ENCODE data around the gene SLC37A3.
"Not testable (repeated sequence)": the region's sequence is repeated elsewhere in the genome, so short reads cannot be mapped to it uniquely, and the experiment has no call there.

Gene SLC37A3, protein sequence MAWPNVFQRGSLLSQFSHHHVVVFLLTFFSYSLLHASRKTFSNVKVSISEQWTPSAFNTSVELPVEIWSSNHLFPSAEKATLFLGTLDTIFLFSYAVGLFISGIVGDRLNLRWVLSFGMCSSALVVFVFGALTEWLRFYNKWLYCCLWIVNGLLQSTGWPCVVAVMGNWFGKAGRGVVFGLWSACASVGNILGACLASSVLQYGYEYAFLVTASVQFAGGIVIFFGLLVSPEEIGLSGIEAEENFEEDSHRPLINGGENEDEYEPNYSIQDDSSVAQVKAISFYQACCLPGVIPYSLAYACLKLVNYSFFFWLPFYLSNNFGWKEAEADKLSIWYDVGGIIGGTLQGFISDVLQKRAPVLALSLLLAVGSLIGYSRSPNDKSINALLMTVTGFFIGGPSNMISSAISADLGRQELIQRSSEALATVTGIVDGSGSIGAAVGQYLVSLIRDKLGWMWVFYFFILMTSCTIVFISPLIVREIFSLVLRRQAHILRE
- 36.3 to 46.5 reads per million in 2 experiments for total RNA-seq

DNA sequence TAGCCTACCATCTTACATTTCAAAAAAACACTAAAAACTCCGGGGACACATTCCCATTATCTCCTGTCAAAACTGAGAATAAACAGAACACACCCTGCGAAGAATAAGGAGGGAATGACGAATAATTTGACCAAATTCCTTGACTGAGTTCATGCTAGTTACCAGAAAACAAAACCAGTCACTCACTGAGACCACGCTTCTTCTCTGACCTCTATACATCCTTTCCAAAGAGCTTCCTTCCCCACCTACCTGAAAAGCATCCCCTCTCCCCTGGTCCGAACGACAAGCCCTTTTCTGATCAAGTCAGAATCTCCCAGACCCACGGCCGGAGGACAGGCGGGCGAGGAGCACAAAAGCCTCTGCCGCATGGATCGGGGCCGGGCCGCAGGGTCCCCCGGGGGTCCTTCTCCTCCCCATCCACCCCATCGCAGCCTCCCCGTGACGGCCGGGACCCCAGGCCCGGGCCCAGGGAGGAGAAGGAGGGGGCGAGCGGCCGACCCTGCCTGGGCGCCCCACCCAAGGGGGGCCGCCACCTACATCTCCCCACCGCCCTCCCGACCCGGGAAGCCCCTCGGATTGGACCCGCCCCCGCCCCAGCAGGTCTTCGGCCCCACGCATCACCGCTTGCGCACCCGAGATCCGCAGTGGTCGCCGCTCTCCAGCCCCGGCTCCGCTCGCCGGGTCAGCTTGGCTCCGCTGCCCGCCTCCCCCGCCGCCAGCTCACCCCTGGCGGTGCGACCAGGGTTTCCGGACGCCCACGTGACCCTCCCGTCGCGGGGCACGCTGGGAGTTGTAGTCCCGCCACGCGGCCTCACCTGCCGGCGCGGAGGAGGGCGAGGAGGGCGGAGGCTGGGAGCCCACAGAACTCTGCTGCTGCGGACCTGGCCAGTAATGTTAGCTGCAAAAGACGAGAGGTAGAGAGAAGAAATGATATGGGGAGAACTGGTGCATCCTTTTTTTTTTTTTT lies at the start of gene SLC37A3:
Gene SLC37A3 (minus strand): TSS at position 747 of the 967 bp plus-strand sequence. CDS start 16,004 bp downstream, outside the sequence.
- peak; percentile 80 for DNase-seq (ENCODE audit: low read depth)

DNA sequence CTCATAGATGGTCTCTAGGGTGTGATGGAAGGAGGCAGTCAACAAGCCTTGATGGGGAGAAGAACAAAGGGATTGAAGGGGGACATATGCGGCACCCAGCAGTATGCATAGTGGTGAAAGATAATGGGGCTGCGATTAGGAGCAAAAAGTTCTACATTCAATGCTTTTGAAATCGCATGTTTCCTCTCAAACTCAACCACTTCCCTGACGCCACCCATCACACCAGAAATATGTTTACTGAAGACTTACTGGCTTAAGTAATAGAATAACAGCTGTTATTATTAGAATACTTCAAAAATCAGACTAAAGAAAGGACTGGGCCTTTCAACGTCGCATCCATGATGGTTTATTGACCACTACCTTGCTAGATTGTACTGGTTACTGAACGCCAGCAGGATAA lies 49.5 kb upstream of the SLC37A3 start:
- no peak for DNase-seq (ENCODE audit: low read depth)

DNA sequence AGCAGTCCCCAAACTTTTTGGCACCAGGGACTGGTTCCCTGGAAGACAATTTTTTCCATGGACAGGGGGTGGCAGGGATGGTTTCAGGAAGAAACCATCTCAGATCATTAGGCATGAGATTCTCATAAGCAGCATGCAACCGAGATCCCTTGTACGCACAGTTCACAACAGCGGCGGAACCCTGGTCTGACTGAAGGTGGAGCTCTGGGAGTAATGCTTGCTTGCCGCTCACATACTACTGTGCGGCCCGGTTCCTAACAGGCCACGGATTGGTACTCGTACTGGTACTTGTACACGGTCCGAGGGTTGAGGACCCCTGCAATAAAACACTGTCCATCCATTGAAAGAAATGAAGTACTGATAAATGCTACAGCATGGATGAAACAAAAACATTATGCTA lies 48.1 kb upstream of the SLC37A3 start:
- DNase-seq (ENCODE audit: low read depth), result no peak

DNA sequence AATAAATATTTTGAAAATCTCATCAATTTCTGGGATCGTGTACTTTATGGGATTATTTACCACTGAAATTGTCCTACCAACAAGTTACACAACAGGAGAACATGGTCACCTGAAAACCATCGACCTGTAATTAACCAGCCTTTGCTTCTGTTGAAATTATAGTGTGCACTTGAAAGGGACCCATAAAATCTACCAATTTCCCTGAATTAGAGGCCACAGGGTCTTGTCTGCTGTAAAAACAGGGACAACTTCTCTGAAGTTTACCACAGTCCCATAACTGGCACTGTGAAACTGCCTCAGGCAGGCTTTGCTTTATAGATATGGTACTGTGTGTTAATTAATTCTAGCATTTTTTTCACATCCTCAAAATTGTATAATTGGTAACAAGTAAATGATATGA lies 43.2 kb upstream of the SLC37A3 start:
- no peak for DNase-seq (ENCODE audit: low read depth)

DNA sequence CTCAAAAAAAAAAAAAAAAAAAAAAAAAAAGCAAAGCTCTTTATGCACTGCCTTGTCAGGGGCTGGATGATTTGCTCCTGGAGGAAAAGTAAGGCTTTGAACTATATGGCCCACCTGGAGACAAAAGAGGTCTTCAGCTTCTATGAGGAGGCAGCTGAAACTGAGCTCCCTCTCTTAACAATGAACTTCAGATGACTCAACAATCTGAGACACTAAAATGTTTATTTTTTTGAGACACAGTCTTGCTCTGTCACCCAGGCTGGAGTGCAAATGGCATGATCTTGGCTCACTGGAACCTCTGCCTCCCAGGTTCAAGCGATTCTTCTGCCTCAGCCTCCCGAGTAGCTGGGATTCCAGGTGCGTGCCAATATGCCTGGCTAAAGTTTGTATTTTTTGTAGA lies 42.3 kb upstream of the SLC37A3 start:
- no peak for DNase-seq (ENCODE audit: low read depth)

DNA sequence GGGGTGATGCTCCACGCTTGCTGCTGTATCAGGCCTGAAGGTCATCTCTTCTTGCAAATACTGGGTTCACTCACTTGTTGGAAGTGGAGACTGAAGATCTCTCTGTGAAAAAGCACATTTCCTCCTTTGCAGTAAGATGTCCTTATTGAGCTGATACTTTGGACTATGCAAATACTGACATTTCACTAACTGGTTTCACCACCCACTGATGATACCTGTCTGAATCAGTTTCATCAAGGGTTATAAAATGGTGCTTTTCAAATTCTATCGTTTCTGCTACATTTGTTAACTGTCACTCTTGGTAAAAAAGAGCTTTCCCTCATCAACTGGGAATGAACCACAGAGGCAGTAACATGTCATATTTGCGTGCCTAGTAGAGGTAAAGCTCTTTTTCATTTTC lies 41.0 kb upstream of the SLC37A3 start:
- DNase-seq (ENCODE audit: low read depth), result no peak

DNA sequence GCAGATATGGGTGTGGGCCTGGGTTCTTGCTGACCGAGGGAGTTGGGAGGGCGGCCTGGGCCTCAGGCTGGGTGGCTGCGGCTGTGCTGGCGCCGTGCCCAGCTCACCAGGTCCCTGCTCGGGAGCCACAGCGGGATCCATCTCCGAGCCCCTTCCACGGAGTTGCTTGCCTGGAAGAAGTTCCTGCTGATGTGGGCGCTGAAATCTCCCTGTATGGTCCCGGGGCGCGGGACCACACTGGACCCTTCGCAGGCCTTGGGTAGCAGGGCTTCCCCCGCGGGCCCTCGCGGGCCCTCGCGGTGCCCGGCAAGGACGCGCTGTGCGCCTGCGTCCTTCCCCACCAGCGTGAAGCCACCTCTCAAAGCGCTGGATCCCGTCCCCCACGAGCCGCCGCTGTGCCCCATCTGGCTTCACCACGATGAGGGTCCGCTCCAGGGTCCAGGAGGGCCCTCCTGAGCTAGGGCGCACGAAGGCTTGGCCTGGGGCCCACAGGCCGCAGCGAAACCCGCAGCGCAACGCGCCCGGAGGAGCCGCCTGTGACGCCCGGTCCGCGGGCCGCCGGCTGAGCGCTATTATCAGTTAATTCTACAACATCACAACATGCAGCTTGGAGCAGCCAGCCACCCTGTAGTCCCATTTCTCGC lies 37.0 kb upstream of the SLC37A3 start:
- no peak for DNase-seq (ENCODE audit: low read depth)

DNA sequence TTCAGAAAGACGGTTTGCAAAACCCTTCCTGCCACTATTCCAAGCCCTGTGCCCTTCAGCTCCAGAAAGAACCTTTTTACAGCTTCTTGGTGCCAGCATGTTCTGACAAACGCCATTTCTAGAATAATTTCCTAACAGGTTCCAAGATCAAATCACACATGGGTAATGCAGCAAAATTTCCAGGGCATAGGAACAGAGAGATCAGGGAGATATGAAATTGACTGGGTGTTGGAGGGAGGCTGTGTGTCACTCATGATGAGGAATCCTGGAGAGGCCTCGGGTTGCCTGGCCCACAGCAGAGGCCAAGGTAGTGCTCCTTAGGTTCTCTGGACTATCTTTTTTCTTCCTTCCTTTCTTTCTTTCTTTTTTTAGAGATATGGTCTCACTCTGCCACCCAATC lies 35.1 kb upstream of the SLC37A3 start:
- no peak for DNase-seq (ENCODE audit: low read depth)

DNA sequence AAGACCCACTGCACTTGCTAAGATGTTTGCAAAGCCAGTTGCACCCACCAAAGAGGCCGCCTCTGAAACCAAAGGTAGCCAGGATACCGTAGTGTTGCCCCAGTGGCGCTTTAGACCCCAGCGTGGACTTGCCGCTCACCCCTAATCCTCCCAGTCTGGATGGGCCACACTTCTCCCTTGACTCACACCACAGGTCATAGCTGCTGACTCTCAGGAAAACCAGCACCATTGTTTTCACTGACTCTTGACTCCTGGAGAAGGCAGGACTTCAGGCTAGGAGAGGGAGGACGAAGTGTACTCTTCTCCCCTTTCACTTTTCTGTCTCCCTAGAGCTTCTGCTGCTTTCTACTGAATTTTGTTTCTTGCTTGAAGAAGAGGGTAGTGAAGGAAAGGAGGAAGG lies 27.8 kb upstream of the SLC37A3 start:
- no peak for DNase-seq (ENCODE audit: low read depth)

DNA sequence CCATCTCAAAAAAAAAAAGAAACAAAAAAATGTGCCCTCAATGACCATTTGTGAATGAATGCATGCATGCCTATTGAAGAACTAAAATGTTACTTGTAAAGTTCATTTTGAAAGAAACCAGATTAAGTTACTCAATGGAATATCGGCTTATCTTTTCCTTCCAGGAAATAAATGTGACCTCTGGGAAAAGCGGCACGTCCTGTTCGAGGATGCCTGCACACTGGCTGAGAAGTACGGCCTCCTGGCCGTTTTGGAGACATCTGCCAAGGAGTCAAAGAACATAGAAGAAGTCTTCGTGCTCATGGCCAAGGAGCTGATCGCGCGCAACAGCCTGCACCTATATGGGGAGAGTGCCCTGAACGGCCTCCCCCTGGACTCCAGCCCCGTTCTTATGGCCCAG lies 27.4 kb upstream of the SLC37A3 start:
- no peak for DNase-seq (ENCODE audit: low read depth)

DNA sequence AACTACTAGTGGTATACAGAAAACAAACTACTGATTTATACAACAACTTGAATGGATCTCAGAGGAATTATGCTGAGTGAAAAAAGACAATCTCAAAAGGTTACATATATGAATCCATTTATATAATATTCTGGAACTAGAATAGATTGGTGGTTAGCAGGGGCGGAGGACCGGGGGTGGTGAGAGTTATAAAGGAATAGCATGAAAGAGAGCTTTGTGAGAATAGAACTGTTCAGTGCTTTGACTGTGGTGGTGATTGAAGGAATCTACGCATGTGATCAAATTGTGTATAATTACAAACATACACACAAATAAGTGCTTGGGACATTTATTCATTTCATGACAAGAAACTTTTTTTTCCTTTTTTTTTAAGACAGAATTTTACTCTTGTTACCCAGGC lies 25.2 kb upstream of the SLC37A3 start:
- DNase-seq (ENCODE audit: low read depth), result no peak

DNA sequence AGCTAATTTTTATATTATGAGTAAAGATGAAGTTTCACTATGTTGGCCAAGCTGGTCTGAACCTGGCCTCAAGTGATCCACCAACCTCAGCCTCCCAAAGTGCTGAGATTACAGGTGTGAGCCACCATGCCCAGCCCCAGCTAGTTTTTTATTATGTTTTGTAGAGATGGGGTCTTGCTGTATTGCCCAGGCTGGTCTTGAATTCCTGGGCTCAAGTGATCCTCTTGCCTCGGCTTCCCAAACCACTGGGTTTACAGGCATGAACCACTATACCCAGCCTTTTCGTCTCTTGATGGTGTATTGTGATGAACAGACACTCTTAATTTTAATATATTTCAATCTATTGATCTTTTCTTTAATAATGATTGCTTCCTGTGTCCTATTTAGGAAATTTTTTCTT lies 23.2 kb upstream of the SLC37A3 start:
- DNase-seq (ENCODE audit: low read depth), result no peak

DNA sequence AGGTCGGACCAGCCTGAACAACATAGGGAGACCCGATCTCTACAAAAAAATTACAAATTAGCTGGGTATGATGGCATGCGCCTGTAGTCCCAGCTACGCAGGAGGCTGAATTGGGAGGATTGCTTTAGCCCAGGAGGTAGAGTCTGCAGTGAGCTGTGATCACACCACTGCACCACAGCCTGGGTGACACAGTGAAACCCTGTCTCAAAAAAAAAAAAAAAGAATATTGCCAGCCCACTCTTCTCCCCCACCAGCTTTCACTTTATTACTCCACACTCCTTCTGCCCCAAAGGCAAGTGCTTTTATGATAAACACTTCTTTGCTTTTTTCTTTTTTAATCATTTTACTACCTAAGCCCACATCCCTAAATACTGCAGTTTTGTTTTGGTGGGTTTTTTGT lies 20.3 kb upstream of the SLC37A3 start:
- no peak for DNase-seq (ENCODE audit: low read depth)

DNA sequence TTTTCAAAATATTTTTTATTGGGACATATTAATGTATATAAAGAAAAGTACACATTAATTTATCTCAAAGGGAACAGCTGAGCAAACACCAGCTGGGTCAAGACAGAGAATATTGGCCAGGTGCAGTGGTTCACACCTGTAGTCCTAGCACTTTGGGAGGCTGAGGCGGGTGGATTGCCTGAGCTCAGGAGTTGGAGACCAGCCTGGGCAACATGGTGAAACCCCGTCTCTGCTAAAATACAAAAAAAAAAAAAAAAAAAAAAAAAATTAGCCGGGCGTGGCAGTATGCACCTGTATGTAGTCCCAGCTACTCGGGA lies 19.8 kb upstream of the SLC37A3 start:
- not testable (repeated sequence) for DNase-seq (ENCODE audit: low read depth)

DNA sequence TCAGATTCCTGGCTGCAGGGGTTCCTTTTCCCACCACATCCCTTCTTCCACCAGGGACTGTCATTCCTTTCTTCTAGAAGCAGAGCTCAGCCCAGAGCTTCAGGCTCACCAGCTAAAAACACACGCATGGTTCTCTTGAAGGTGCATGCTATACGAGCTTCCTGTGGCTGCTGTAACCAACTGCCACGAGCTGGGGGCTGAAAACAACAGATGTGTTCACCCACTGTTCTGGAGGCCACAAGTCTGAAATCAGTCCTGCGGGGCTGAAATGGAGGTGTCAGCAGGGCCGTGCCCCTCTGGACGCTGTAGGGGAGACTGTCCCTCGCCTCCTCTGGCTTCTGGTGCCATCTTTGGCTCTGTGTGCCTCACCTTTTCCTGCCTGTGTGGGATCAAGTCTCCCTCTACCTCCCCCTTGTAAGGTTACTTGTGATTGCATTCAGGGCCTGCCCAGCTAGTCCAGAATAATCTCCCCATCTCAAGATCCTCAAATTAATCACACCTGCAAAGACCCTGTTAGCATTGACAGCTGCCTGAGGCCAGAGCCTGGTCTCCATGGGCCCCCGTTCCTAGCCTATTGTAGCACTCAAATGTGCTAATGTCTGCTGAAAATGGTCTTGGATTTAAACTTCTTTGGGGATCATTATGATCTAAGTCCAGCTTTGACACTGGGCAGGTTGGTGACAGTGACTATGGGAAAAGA lies 19.3 kb upstream of the SLC37A3 start:
- no peak for DNase-seq (ENCODE audit: low read depth)

DNA sequence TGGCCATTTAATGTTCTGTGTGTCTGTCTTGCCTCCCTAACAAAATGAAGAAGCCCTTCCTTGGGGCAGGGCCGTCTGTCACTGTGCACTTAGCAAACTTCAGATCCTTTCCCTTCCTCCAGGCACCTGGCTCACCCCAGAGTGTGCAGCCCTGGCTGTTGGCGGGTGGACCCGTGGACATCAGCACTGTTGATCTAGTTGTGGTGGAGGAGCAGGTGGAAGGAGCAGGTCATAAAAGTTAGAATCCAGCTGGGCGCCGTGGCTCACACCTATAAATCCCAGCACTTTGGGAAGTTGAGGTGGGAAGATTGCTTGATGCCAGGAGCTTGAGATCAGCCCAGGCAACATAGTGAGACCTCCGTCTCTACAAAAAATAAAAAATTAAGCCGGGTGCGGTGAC lies 18.2 kb upstream of the SLC37A3 start:
- DNase-seq (ENCODE audit: low read depth), result no peak

DNA sequence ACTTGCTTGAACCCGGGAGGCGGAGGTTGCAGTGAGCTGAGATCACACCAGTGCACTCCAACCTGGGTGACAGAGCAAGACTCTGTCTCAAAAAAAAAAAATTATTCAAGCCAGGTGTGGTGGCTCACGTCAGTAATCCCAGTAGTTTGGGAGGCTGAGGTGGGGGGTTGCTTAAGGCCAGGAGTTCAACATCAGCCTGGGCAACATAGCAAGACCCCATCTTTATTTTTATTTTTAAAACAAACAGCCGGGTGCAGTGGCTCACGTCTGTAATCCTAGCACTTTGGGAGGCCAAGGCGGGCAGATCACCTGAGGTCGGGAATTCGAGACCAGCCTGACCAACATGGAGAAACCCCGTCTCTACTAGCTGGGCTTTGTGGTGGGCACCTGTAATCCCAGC lies 17.5 kb upstream of the SLC37A3 start:
- DNase-seq (ENCODE audit: low read depth), result not testable (repeated sequence)

DNA sequence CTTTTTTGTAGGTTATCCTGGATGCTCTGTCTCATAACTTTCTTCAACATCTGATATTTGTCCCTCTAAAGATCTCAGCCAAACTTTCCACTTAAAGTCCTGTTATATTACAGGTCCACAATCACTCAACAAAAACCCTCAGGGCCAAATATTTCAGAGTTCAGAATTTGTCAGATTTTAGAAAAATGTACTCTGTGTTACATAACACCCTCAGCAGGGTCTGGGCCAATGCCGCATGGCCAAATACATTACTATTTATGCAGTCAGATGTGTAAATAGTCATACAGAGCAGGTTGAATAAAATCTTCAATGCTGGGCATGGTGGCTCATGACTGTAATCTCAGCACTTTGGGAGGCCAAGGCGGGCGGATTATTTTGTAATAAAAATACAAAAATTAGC lies 17.0 kb upstream of the SLC37A3 start:
- DNase-seq (ENCODE audit: low read depth), result no peak

DNA sequence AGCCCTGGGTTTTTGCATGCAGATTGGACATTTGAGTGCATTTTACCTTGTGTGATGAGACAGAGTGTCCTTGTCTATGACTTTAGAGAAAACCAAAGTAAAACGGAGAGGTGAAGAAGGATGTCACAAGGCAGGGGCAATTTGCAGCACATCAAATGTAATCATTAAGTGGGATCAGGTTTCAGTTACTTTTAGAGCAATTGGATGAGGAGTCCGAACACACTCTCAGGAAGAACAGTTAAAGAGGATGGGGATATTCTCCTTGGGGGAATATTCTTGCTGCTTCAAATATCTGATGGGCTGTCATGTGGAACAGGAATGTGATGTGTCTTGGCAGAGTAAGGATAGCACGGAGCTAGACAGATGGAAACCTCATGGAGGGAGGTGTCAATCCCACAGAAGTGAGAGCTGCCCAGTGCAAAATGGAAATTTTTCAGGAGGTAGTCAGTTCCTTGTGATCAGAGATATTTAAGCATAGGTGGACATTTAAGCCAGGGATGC lies 6.3 kb upstream of the SLC37A3 start:
- no peak for DNase-seq (ENCODE audit: low read depth)

DNA sequence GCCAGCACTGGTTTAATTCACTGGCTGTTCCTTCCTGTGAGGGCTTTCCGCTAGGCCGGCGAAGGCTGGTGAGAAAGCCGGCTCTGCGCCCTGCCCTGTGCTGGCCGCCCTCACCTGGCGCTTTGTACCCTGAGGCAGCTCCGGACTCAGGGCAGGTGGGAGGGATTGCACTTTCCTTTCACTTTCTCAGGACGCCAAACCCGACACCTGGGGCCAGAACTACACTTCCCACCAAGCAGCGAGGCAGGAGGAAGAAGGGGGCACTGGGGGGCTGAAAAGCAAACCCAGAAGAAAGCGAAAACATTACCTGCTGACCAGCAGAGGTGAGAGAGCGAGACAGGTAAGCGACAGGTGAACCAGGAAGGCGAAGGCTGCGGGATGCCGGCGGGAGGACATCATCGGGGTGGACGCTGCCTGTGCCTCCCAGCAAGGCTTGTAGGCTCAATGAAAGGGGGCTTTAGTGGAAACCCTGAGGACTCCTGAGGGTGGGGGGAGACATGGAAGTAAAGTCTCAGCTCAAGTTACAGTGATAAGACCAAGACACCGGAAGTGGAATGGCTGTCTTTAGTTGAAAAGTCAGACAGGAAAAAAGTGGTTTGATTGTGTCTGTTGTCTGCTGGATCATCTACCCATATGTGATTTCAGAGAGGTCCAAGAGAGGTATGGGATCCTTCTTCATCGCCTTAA lies 5.7 kb upstream of the SLC37A3 start, which contains the start of gene RAB19:
Gene RAB19 (plus strand): TSS at position 181 of the 687 bp plus-strand sequence. CDS start 3,589 bp downstream, outside the sequence.
- peak; percentile 24 for DNase-seq (ENCODE audit: low read depth)

All from T follicular helper cell (primary cell).